IPS DF 4.7 (cell line): ENCODE results near the gene FEZF2.

Experiments
- DNase-seq: peaks from one replicate; pipeline ENCODE4 v3.0.0-alpha.2; 2013; ENCODE audit warnings: low spot score; ENCODE audit errors: extremely low read depth

The FEZF2 gene

GRCh38 chr3:62332835-62333244, 40.5 kb downstream of the FEZF2 start:
- DNase-seq, result no peak

GRCh38 chr3:62332017-62332416, 41.3 kb downstream of the FEZF2 start:
- DNase-seq, result no peak

- DNase-seq, result no peak
These were observed 43.4 kb downstream of the FEZF2 start for GRCh38 chr3:62329971-62330370.

- no peak for DNase-seq
These were observed 47.5 kb downstream of the FEZF2 start for GRCh38 chr3:62325896-62326295.

- DNase-seq, result no peak
These were observed 50.1 kb downstream of the FEZF2 start for GRCh38 chr3:62323241-62323640.
